ENCODE measurements around the gene PRR16.

Gene PRR16

DNA sequence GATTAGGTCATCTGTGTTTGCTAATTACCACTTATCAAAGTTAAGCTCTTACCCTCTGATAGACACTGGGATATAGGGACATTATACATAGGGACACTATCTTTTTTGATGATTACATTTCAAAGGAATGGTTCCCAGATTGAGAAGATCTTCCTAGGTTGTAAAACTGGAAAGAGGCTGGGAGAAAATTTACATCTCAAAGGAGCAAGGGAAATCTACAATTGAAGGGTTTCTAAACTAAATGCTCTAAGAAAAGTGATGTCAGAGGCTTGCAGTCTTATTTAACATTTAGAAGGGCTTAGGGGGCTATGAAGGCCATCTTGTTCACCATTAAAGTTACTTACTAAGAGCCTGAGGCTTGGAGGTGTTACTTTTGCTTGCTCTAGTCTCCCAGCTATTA, 242.8 kb downstream of the PRR16 start:
- no peak overlapping the region for H3K27ac ChIP-seq
- TF ChIP-seq ZFX (IDR thresholded peaks at IDR 0.05; ENCODE audit: borderline replicate concordance) = no peak
- TF ChIP-seq, protein P1, sequence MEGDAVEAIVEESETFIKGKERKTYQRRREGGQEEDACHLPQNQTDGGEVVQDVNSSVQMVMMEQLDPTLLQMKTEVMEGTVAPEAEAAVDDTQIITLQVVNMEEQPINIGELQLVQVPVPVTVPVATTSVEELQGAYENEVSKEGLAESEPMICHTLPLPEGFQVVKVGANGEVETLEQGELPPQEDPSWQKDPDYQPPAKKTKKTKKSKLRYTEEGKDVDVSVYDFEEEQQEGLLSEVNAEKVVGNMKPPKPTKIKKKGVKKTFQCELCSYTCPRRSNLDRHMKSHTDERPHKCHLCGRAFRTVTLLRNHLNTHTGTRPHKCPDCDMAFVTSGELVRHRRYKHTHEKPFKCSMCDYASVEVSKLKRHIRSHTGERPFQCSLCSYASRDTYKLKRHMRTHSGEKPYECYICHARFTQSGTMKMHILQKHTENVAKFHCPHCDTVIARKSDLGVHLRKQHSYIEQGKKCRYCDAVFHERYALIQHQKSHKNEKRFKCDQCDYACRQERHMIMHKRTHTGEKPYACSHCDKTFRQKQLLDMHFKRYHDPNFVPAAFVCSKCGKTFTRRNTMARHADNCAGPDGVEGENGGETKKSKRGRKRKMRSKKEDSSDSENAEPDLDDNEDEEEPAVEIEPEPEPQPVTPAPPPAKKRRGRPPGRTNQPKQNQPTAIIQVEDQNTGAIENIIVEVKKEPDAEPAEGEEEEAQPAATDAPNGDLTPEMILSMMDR (IDR thresholded peaks at IDR 0.05) = no peak

GRCh38 chr5:120717381-120717780, 253.3 kb downstream of the PRR16 start:
- H3K27ac ChIP-seq = no peak overlapping the region
- TF ChIP-seq, protein P1 (IDR thresholded peaks at IDR 0.05) = no peak
- no peak for TF ChIP-seq ZFX (IDR thresholded peaks at IDR 0.05; ENCODE audit: borderline replicate concordance)

- no peak overlapping the region for H3K27ac ChIP-seq
- no peak for TF ChIP-seq ZFX (IDR thresholded peaks at IDR 0.05; ENCODE audit: borderline replicate concordance)
- TF ChIP-seq, protein P1 (IDR thresholded peaks at IDR 0.05) = no peak
Measured at GRCh38 chr5:120730214-120730613, 266.1 kb downstream of the PRR16 start.

DNA sequence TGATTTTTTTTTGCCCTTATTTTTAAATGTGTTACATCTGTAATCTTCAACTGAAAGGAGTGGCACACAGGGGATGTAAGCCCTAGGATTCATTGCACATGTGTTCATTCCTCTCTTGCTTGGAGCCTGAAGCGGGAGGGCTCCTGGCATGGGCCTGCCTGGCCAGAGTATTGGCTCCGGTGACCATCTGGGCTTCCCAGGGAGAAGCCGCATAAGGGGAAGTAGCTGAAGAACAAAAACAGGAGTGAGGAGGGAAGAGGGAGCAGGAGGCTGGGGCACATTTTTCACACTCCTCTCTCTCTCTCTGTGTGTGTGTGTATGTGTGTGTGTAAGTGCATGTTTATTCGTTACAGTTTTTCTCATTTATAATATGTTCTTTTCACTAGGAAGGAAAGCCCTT, 269.9 kb downstream of the PRR16 start:
- H3K27ac ChIP-seq = no peak overlapping the region
- TF ChIP-seq ZFX (IDR thresholded peaks at IDR 0.05; ENCODE audit: borderline replicate concordance) = no peak
- TF ChIP-seq, protein P1 (IDR thresholded peaks at IDR 0.05) = no peak

GRCh38 chr5:120735076-120735475, 271.0 kb downstream of the PRR16 start:
- H3K27ac ChIP-seq = no peak overlapping the region
- TF ChIP-seq, protein P1 (IDR thresholded peaks at IDR 0.05) = no peak
- TF ChIP-seq ZFX (IDR thresholded peaks at IDR 0.05; ENCODE audit: borderline replicate concordance) = no peak

Data from 22Rv1 (cell line).